ENCODE results near the gene RHOT2. TPM values are rescaled to one million over a fixed set of nuclear protein-coding genes. Genes with fewer than 3 reads are reported as not detected.
A peak's percentile ranks its signal among the peaks of the same experiment; 100 is the strongest.

The RHOT2 gene
- total RNA-seq, 1 donor = 45.2 TPM

DNA sequence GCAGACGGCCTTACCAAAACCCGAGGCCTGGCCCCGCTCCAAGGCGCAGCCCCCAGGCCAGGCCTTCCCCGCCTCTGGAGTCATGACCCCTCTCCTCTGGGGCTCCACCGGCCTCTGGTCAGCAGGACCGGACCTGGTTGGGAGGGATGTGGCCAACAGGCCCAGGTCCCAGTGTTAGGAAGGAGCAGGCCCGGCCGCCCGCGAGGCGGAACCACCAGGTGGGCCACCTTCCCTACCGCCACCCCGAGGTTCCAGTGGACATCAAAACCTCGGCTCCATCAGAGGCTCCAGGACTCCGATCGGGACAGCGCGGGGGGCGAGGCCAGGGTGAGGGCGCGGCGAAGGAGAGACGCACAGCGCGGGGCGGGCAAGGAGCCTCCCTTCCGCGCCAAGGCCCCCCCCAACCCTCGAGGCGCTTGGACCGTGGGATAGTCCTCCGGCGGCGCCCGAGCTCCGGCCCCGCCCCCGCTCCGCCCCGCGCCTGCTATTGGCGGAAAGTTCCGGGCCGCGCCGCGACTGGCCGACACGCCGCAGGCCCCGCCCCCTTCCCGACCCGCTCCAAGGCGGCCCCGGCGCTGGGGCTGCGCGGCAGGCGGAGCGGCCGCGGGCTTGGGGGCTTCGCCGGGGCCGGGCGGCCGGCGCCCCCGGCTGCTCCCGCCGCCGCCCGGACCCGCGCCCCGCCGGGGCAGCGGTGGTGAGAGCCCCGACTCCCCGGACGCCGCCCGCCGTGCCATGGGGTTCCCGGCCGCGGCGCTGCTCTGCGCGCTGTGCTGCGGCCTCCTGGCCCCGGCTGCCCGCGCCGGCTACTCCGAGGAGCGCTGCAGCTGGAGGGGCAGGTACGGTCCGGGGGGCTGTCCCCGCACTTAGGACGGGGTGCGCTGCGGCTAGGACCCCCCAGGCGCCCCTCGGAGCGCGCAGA is 46.9 kb downstream of the RHOT2 start, which contains the start of gene METRN:
Gene METRN (plus strand): TSS at position 561 of the 919 bp plus-strand sequence. CDS start 172 bp downstream, at position 733.
- Histone ChIP-seq H3K4me1 (ENCODE audit: insufficient read depth, low read length) (peaks cover 32% of the 10 kb centered on the region), H3K27me3 (ENCODE audit: insufficient read depth, low read length) (peaks cover 10% of the 10 kb centered on the region), H3K9me3 (ENCODE audit: low read depth, low read length) (no peaks in the 10 kb centered on the region), H3K4me3 (ENCODE audit: low read length) (peak within 1 kb of the TSS; percentile 27)

DNA sequence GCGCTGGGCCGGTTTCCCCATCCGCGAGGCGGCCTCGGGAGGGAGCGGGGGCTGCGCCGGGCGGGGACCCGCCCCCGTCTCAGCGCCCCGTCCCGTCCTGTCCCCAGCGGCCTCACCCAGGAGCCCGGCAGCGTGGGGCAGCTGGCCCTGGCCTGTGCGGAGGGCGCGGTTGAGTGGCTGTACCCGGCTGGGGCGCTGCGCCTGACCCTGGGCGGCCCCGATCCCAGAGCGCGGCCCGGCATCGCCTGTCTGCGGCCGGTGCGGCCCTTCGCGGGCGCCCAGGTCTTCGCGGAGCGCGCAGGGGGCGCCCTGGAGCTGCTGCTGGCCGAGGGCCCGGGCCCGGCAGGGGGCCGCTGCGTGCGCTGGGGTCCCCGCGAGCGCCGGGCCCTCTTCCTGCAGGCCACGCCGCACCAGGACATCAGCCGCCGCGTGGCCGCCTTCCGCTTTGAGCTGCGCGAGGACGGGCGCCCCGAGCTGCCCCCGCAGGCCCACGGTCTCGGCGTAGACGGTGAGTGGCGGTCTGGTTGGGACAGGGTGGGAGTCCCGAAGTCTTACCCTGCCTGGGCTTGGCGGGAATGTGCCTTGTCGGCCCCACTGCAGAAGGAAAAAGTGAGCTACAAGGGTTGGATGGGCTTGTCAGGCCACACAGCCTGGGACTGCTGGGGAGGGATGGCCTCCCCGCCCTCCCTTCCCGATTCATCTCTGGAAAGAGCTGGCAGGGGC is 47.7 kb downstream of the RHOT2 start:
- Histone ChIP-seq H3K4me3 (ENCODE audit: low read length) (peak overlapping the region; percentile 27), H3K4me1 (ENCODE audit: insufficient read depth, low read length) (peaks cover 40% of the 10 kb centered on the region)

DNA sequence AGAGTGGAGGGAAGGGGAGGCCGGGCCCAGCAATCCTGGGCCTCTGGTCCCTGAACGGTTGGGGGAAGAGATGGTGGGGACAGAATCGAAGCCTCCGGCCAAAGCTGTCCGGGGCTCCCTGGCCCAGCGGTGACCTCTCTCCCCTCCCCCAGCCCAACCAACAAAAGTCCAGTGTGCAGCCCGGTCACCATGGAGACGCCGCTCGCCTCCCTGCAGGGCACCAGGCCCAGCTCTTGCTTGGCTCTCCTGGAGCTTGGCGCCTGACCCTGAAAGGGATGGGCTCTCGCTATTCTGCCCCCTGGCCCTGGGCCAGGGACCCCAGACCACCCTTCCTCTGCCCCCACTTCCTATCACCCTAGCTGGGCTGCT is 48.3 kb downstream of the RHOT2 start:
- H3K27me3 ChIP-seq (ENCODE audit: insufficient read depth, low read length) = peaks cover 9% of the 10 kb centered on the region
- peaks cover 41% of the 10 kb centered on the region for H3K4me1 ChIP-seq (ENCODE audit: insufficient read depth, low read length)
- no peaks in the 10 kb centered on the region for H3K9me3 ChIP-seq (ENCODE audit: low read depth, low read length)
- no peak overlapping the region for H3K4me3 ChIP-seq (ENCODE audit: low read length)

More for the DNA sequence above, 47.7 kb downstream of the RHOT2 start:
- Histone ChIP-seq H3K27me3 (ENCODE audit: insufficient read depth, low read length) (peaks cover 9% of the 10 kb centered on the region), H3K9me3 (ENCODE audit: low read depth, low read length) (no peaks in the 10 kb centered on the region)

DNA sequence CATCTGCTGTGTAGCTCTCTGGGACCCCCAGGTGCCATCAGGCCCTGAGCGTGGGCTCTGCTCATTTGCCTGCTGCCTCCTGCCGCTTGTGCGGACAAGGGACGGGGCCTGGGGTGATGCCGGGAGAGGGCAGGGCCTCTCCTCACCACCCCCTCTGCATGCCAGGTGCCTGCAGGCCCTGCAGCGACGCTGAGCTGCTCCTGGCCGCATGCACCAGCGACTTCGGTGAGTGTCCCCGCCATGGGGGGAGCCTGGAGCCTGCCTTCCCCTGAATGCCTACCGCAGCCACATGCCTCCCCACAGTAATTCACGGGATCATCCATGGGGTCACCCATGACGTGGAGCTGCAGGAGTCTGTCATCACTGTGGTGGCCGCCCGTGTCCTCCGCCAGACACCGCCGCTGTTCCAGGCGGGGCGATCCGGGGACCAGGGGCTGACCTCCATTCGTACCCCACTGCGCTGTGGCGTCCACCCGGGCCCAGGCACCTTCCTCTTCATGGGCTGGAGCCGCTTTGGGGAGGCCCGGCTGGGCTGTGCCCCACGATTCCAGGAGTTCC is 48.9 kb downstream of the RHOT2 start:
- H3K27me3 ChIP-seq (ENCODE audit: insufficient read depth, low read length) = peaks cover 9% of the 10 kb centered on the region
- H3K4me1 ChIP-seq (ENCODE audit: insufficient read depth, low read length) = peaks cover 43% of the 10 kb centered on the region
- H3K9me3 ChIP-seq (ENCODE audit: low read depth, low read length) = no peaks in the 10 kb centered on the region
- H3K4me3 ChIP-seq (ENCODE audit: low read length) = no peak overlapping the region

DNA sequence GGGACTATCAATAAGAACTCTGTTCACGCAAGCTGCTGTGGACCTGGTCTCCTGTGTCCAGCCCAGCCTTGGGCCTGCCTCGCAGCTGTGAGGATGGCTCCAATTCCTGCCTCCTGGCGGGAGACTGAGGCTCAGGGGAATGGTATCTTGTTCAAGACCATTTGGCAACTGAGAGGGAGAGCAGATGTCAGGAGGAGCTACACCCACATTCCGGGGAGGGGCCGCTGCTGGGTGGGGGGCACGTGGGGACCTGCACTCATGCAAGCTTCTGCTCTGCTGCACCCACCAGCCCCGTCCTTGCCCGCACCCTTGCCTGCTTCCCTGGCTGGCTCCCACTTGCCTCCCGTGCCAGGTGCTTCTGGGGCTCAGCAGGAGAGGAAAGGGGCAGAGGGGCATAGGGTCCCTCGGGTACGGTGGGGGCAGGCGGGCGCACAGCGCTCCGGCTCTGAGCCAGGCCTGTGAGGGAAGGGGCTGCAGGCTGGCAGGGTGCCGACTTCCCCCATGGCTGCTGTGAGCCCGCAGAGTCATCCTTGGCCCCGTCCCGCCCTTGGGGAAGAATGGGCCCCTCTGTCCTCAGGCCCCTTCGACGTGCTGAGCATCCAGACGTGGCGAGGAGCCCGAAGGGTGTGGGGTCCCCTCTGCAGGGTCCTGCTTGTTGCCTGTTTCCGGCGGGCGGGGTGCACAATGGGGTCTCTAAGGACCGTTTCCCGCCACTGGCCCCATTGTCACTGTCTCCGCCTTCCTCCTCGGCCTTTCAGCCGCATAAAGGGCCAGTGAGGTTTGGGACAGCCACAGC is 49.7 kb downstream of the RHOT2 start:
- Histone ChIP-seq H3K9me3 (ENCODE audit: low read depth, low read length) (no peaks in the 10 kb centered on the region), H3K4me3 (ENCODE audit: low read length) (no peak overlapping the region), H3K27me3 (ENCODE audit: insufficient read depth, low read length) (peaks cover 9% of the 10 kb centered on the region), H3K4me1 (ENCODE audit: insufficient read depth, low read length) (peaks cover 45% of the 10 kb centered on the region)

DNA sequence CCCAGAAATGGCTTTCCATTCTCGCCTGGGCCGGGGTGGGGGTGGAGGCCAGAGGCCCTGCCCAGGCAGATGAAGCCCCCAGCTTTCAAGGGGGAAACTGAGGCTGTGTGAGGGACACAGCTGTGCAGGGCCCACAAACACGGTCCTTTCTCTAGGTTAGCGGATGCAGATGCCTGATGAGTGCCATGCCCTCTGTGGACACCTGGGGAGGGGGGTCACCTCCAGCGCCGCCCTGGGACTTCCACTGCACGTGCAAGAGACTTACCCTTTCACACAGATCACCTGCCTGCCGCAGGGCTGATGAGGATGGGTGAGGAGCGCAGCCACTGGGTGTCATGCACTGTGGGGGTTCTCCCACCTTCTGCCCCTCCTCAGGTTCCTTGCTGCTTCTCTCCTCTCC is 50.5 kb downstream of the RHOT2 start:
- H3K9me3 ChIP-seq (ENCODE audit: low read depth, low read length) = no peaks in the 10 kb centered on the region
- peaks cover 45% of the 10 kb centered on the region for H3K4me1 ChIP-seq (ENCODE audit: insufficient read depth, low read length)
- no peak overlapping the region for H3K4me3 ChIP-seq (ENCODE audit: low read length)
- peaks cover 9% of the 10 kb centered on the region for H3K27me3 ChIP-seq (ENCODE audit: insufficient read depth, low read length)

DNA sequence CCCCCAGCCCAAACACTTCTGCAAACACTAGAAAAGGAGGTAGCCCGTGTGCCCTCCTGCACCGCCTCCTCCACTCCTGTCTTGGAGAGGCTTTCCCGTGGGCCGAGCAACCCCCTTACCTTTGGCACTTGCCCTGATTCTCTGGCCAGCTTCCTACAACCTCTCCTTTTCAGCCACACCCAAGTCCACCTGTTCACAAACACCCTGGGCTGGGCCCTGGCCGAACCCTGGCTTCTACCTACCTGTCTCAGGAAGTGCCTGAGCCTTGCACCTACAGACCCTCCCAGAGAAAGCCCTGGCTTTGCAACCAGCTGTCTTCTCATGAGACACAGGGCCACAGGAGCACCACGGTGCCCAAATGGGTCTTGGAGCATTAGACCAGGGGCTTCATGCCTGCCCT is 51.0 kb downstream of the RHOT2 start:
- H3K9me3 ChIP-seq (ENCODE audit: low read depth, low read length) = no peaks in the 10 kb centered on the region
- H3K4me3 ChIP-seq (ENCODE audit: low read length) = no peak overlapping the region
- H3K27me3 ChIP-seq (ENCODE audit: insufficient read depth, low read length) = peaks cover 9% of the 10 kb centered on the region
- peaks cover 45% of the 10 kb centered on the region for H3K4me1 ChIP-seq (ENCODE audit: insufficient read depth, low read length)

DNA sequence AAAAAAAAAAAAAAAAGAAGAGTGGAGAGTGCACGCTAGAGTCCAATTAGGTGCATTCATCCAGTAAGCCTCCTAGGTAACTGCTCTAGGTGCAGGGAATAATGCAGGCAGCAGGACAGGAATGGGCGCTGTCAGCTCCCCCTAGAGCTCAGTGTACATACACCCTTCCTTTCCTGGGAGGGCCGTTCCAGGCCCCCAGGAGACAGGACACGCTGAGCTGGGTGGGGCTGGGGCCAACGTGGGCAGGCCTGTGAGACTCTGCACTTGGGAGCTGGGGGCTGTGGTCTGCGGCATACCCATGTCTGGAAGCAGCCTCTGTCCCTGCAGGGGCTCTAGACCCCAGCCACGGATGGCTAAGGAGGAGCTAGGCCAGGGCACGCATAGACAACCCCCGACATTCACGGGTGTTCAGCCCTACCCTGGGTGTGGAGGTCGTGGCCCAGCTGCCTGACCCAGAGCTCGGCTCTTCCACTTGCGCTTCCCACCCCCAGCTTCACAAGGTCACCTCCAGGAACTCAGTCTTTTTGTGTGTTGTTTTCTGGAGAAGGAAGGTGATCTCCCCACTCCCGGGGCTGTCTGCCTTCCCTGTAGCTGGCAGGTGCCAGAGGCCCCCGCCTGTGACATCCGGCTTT is 52.0 kb downstream of the RHOT2 start:
- peaks cover 9% of the 10 kb centered on the region for H3K27me3 ChIP-seq (ENCODE audit: insufficient read depth, low read length)
- H3K4me3 ChIP-seq (ENCODE audit: low read length) = peak overlapping the region; percentile 56
- H3K4me1 ChIP-seq (ENCODE audit: insufficient read depth, low read length) = peaks cover 40% of the 10 kb centered on the region
- H3K9me3 ChIP-seq (ENCODE audit: low read depth, low read length) = no peaks in the 10 kb centered on the region

DNA sequence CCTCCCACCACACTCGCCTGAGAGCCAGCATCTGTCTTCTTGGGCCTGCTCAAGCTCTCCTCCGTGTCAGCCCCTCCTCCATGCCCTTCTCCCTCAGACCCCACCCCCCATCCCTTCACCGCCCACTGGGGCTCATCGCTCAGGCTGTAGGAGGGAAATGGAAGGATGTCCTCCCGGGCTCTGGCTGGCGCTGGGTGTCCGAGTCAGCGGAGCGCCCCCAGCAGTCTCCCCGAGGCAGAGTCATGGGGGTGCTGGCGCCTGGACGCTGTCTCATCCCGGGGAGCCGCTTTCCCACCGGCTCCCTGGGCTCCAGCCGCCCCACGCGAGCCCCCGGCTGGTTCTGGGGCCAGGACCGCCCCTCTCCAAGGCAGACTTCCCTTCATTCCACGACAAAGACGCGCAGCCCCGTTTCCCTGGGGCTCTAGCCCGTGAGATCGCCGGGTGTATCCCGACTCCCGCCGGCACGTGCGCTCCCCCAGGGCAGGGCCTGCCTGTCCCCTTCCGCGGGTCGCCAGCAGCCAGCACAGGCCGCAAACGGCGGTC is 52.6 kb downstream of the RHOT2 start:
- H3K9me3 ChIP-seq (ENCODE audit: low read depth, low read length) = no peaks in the 10 kb centered on the region
- H3K4me1 ChIP-seq (ENCODE audit: insufficient read depth, low read length) = peaks cover 36% of the 10 kb centered on the region
- peak overlapping the region; percentile 56 for H3K4me3 ChIP-seq (ENCODE audit: low read length)
- peaks cover 9% of the 10 kb centered on the region for H3K27me3 ChIP-seq (ENCODE audit: insufficient read depth, low read length)

DNA sequence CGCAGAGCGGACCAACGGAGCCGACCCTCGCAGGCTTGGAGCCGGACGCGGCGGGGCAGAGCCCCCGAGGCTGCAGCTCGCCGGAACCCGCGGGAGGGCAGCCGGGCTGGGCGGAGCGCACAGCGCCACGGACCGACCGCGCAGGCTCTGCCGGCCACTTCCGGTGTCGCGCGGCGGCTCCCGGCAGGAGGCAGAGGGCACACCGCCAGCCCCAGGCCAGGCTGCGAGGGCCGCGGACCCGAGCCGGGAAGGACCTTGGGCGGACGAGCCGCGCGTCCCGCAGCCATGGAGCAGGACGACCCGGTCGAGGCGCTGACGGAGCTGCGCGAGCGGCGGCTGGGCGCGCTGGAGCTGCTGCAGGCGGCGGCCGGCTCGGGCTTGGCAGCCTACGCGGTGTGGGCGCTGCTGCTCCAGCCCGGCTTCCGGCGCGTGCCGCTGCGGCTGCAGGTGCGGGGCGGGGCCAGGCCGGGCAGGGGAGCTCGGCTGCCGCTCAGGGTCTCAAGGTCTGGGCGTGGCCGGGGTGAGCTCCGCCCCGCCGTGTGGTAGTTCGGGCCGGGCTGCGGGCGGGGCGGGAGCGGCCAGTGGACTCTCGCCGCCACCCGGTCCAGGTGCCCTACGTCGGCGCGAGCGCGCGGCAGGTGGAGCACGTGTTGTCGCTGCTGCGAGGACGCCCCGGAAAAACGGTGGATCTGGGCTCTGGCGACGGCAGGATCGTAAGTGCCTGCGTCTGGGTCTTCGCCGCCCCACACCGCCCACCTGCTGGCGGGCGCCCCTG is 53.2 kb downstream of the RHOT2 start, which contains the start of gene ANTKMT:
Gene ANTKMT (plus strand): TSS at position 157 of the 775 bp plus-strand sequence. CDS start 129 bp downstream, at position 286.
- Histone ChIP-seq H3K4me1 (ENCODE audit: insufficient read depth, low read length) (peaks cover 30% of the 10 kb centered on the region), H3K27me3 (ENCODE audit: insufficient read depth, low read length) (peaks cover 9% of the 10 kb centered on the region), H3K4me3 (ENCODE audit: low read length) (peak within 1 kb of the TSS; percentile 56), H3K9me3 (ENCODE audit: low read depth, low read length) (no peaks in the 10 kb centered on the region)

DNA sequence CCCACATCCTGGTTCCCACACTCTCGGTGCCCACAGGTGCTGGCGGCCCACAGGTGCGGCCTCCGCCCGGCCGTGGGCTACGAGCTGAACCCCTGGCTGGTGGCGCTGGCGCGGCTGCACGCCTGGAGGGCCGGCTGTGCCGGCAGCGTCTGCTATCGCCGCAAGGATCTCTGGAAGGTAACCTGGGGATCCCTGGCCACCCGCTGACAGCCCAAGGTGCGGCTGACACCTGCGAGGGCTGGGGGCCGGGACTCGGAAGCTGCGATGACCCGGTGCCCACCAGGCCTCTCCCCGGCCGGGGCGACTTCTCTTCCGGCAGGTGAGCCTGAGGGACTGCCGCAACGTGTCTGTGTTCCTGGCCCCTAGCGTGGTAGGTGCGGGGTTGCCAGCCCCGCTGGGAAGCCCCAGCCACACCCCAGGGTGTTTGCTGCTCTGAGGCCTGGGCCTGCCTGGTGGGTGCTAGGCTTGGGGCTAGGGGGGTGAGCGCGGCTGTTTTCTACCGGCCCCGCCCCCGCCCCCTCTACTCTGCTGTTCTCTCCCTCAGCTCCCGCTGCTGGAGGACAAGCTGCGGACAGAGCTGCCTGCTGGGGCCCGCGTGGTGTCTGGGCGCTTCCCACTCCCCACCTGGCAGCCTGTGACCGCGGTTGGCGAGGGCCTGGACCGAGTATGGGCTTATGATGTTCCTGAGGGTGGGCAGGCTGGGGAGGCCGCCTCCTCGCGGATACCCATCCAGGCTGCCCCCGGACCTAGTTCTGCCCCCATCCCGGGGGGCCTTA is 54.0 kb downstream of the RHOT2 start:
- H3K9me3 ChIP-seq (ENCODE audit: low read depth, low read length) = no peaks in the 10 kb centered on the region
- H3K4me3 ChIP-seq (ENCODE audit: low read length) = peak overlapping the region; percentile 56
- H3K27me3 ChIP-seq (ENCODE audit: insufficient read depth, low read length) = peaks cover 2% of the 10 kb centered on the region
- H3K4me1 ChIP-seq (ENCODE audit: insufficient read depth, low read length) = peaks cover 32% of the 10 kb centered on the region

DNA sequence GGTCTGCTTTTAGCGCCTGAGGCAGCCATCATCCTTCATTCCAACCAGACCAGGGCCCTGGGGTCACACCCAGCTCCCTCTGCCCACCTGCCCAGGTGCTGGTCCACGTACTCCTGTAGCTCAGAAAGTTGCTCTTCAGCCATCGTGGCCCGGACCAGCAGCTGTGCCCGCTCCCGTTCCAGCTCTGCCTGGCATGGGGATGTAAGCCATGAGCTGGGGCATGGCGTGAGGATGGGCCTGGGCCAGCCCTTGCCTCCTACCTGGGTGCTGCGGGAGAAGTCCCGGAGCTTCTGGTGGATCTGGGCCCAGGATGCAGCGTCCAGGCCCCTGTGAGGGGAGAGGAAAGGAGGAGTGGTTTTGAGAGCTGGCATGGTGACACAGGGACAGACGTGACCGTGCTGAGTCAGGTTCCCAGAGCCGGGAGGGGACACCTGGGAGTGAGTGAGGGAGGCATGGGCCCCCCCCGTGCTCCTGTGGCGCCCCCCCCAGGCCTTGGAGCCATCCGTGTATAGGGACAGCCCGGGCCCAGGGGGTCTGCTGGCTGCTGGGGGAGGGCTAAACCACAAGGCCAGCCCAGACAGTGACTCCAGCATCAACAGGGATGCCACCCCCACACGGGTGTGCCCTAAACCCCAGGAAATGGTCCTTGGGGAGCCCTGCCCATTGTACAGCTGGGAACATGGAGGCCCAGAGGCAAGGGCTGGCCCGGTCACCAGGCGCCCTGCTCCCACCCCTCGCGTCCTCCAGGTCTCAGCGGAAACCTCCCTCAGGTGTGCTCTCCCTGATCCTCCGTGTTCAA is 55.1 kb downstream of the RHOT2 start:
- H3K9me3 ChIP-seq (ENCODE audit: low read depth, low read length) = no peaks in the 10 kb centered on the region
- no peak overlapping the region for H3K4me3 ChIP-seq (ENCODE audit: low read length)
- peaks cover 39% of the 10 kb centered on the region for H3K4me1 ChIP-seq (ENCODE audit: insufficient read depth, low read length)
- peaks cover 2% of the 10 kb centered on the region for H3K27me3 ChIP-seq (ENCODE audit: insufficient read depth, low read length)

Data from mononuclear cell (primary cell).